Endodermal cell (in vitro differentiated cells): Measurements from ENCODE around the gene SSR4. TPM values are rescaled to one million over a fixed set of nuclear protein-coding genes. Genes with fewer than 3 reads are reported as not detected.
A peak's percentile ranks its signal among the peaks of the same experiment; 100 is the strongest.

ENCODE experiments used
- DNase-seq: peaks from one replicate; pipeline ENCODE4 v3.0.0-alpha.2; 2017
- H3K27ac ChIP-seq: 2 replicates; pipeline ENCODE4 v1.5.1; 2013; ENCODE audit warnings: mild to moderate bottlenecking, low read depth, low read length, moderate library complexity
- H3K27me3 ChIP-seq: 2 replicates; pipeline ENCODE4 v1.6.1; 2013; ENCODE audit warnings: mild to moderate bottlenecking, low read length, moderate library complexity; ENCODE audit not compliant: insufficient read depth, control insufficient read depth, poor library complexity, severe bottlenecking
- H3K36me3 ChIP-seq: 2 replicates; pipeline ENCODE4 v1.7.0; 2013; ENCODE audit warnings: mild to moderate bottlenecking, low read length, moderate library complexity; ENCODE audit not compliant: control insufficient read depth, insufficient read depth
- H3K4me1 ChIP-seq: one replicate; pipeline ENCODE4 v1.7.0; 2013; ENCODE audit warnings: low read length; ENCODE audit not compliant: control insufficient read depth, insufficient read depth
- H3K4me3 ChIP-seq: 2 replicates; pipeline ENCODE4 v1.5.1; 2013; ENCODE audit warnings: mild to moderate bottlenecking, low read length, moderate library complexity
- H3K9ac ChIP-seq: 2 replicates; pipeline ENCODE4 v1.6.1; 2013; ENCODE audit warnings: mild to moderate bottlenecking, low read length, moderate library complexity; ENCODE audit not compliant: poor library complexity, severe bottlenecking; ENCODE audit errors: extremely low read depth
- H3K9me3 ChIP-seq: 2 replicates; pipeline ENCODE4 v1.6.1; 2013; ENCODE audit warnings: mild to moderate bottlenecking, low read length, moderate library complexity; ENCODE audit not compliant: control insufficient read depth
- H3K27ac Mint-ChIP-seq: 2 replicates; pipeline ENCODE4 v1.8.0; 2020; ENCODE audit warnings: mixed read lengths
- H3K27me3 Mint-ChIP-seq: 2 replicates; pipeline ENCODE4 v1.8.0; 2021; ENCODE audit warnings: mild to moderate bottlenecking, mixed read lengths; ENCODE audit not compliant: insufficient read depth
- H3K36me3 Mint-ChIP-seq: 2 replicates; pipeline ENCODE4 v1.8.0; 2020; ENCODE audit warnings: low read depth, mixed read lengths
- H3K4me1 Mint-ChIP-seq: 2 replicates; pipeline ENCODE4 v1.8.0; 2020; ENCODE audit warnings: mixed read lengths
- H3K4me3 Mint-ChIP-seq: 2 replicates; pipeline ENCODE4 v1.8.0; 2020; ENCODE audit warnings: mild to moderate bottlenecking, moderate library complexity, mixed read lengths
- H3K9me3 Mint-ChIP-seq: 2 replicates; pipeline ENCODE4 v1.8.0; 2020; ENCODE audit warnings: mild to moderate bottlenecking, mixed read lengths
- CTCF ChIP-seq: fragments of 200-600 bp; sonication (generic); conservative IDR thresholded peaks from 2 replicates; pipeline ENCODE4 v1.5.0; 2021; ENCODE audit warnings: antibody characterized with exemption, mild to moderate bottlenecking
- WGBS, 2 experiments: methylation state at CpG; one replicate each; pipeline versions ENCODE4 v1.1.5 to v1.1.7; 2013; ENCODE audit warnings: missing lambda C conversion rate in 2 of 2, mixed read lengths in 1 of 2; ENCODE audit not compliant: insufficient coverage in 1 of 2, insufficient read length in 1 of 2; 5-methylcytosine and 5-hydroxymethylcytosine counted together
- total RNA-seq, 2 donors: library from RNA; stranded (reverse); fragmentation: NEBNext Ultra II Directional in 1 of 2; extraction: Animal tissue kit (Norgen Biotek cat#: 25700) in 1 of 2; gene quantifications; 2 replicates in 1 of 2; 3 replicates in 1 of 2; pipeline ENCODE4 v1.2.1, GENCODE V29; 2021

The SSR4 gene
- total RNA-seq, 2 donors from 2014 or later = 220 to 236 TPM

GRCh38 chrX:153831429-153832150, 37.1 kb downstream of the SSR4 start:
- no peak overlapping the region for H3K4me3 ChIP-seq
- Mint-ChIP-seq H3K27me3 (peaks cover 6% of the 10 kb centered on the region), H3K36me3 (peaks cover 5% of the 10 kb centered on the region)

GRCh38 chrX:153832728-153833127, 38.3 kb downstream of the SSR4 start:
- peaks cover 6% of the 10 kb centered on the region for H3K27me3 Mint-ChIP-seq

More at GRCh38 chrX:153831429-153832150, 37.1 kb downstream of the SSR4 start:
- no peaks in the 10 kb centered on the region for H3K9me3 ChIP-seq
- no peaks in the 10 kb centered on the region for H3K27me3 ChIP-seq
- Mint-ChIP-seq H3K4me3 (peak overlapping the region; percentile 45), H3K4me1 (peaks cover 12% of the 10 kb centered on the region), H3K9me3 (peaks cover 55% of the 10 kb centered on the region), H3K27ac (no peak overlapping the region)
- 77 to 90% methylated on average over 2 to 18 of the region's 23 CpGs for WGBS, 2 experiments
- H3K9ac ChIP-seq = no peak overlapping the region
- H3K36me3 ChIP-seq = no peaks in the 10 kb centered on the region
- no peak for TF ChIP-seq CTCF
- peak; percentile 61 for DNase-seq
- H3K27ac ChIP-seq = no peak overlapping the region
- H3K4me1 ChIP-seq = no peaks in the 10 kb centered on the region

GRCh38 chrX:153836921-153837320, 42.5 kb downstream of the SSR4 start:
- Mint-ChIP-seq H3K27ac (no peak overlapping the region), H3K9me3 (peaks cover 62% of the 10 kb centered on the region), H3K4me3 (no peak overlapping the region), H3K36me3 (no peaks in the 10 kb centered on the region), H3K4me1 (no peaks in the 10 kb centered on the region), H3K27me3 (peaks cover 2% of the 10 kb centered on the region)
- H3K9ac ChIP-seq = no peak overlapping the region
- 96% methylated on average over 6 of the region's 6 CpGs; no CpG with 5 or more reads in 1 of the 2 experiments for WGBS, 2 experiments
- no peak overlapping the region for H3K4me3 ChIP-seq
- H3K27me3 ChIP-seq = no peaks in the 10 kb centered on the region
- no peak overlapping the region for H3K27ac ChIP-seq
- TF ChIP-seq CTCF = no peak
- no peaks in the 10 kb centered on the region for H3K4me1 ChIP-seq
- H3K9me3 ChIP-seq = no peaks in the 10 kb centered on the region
- no peaks in the 10 kb centered on the region for H3K36me3 ChIP-seq
- DNase-seq = no peak

More at GRCh38 chrX:153832728-153833127, 38.3 kb downstream of the SSR4 start:
- peak; percentile 64 for DNase-seq
- no peaks in the 10 kb centered on the region for H3K36me3 Mint-ChIP-seq
- no peak overlapping the region for H3K4me3 Mint-ChIP-seq
- 89 to 94% methylated on average over 3 to 10 of the region's 10 CpGs for WGBS, 2 experiments
- Histone ChIP-seq H3K27ac (no peak overlapping the region), H3K9ac (no peak overlapping the region), H3K9me3 (no peaks in the 10 kb centered on the region), H3K27me3 (no peaks in the 10 kb centered on the region), H3K4me3 (no peak overlapping the region), H3K4me1 (no peaks in the 10 kb centered on the region), H3K36me3 (no peaks in the 10 kb centered on the region)
- TF ChIP-seq CTCF = no peak
- H3K27ac Mint-ChIP-seq = no peak overlapping the region
- peaks cover 51% of the 10 kb centered on the region for H3K9me3 Mint-ChIP-seq
- H3K4me1 Mint-ChIP-seq = peaks cover 1% of the 10 kb centered on the region
